HepG2 (cell line): Measurements from ENCODE around the gene CDC25C. TPM values are rescaled to one million over a fixed set of nuclear protein-coding genes. Genes with fewer than 3 reads are reported as not detected.

Source experiments
- CENPT ChIP-seq: sonication (generic); formaldehyde crosslinking; IDR thresholded peaks from 2 replicates; pipeline ENCODE4 v1.8.0; 2022; ENCODE audit warnings: low read depth, mild to moderate bottlenecking, moderate library complexity, missing genetic modification reagents
- KAT8 ChIP-seq: IDR thresholded peaks from 2 replicates; pipeline ENCODE4 v1.6.1; 2016; ENCODE audit warnings: missing genetic modification reagents, missing compliant biosample characterization
- KDM3A ChIP-seq: IDR thresholded peaks from 2 replicates; pipeline ENCODE4 v1.6.1; 2018; ENCODE audit warnings: low read depth, missing compliant biosample characterization
- NFE2L2 ChIP-seq: fragments of 150-350 bp; IDR thresholded peaks from 2 replicates; pipeline ENCODE4 v1.6.1; 2014; ENCODE audit warnings: low read length
- POLR2G ChIP-seq: fragments of 200-400 bp; formaldehyde crosslinking; IDR thresholded peaks from 2 replicates; pipeline ENCODE4 v1.6.1; 2018; ENCODE audit warnings: mild to moderate bottlenecking, low read depth, low read length, moderate library complexity
- RBM22 ChIP-seq: fragments of 200-400 bp; formaldehyde crosslinking; optimal IDR thresholded peaks from 2 replicates; pipeline ENCODE3; 2017; ENCODE audit warnings: mild to moderate bottlenecking, low read length, moderate library complexity
- RELA ChIP-seq: sonication (generic); formaldehyde crosslinking; IDR thresholded peaks from 2 replicates; pipeline ENCODE4 v1.4.0; 2020; ENCODE audit warnings: missing genetic modification reagents
- SKI ChIP-seq: fragments of 450-650 bp; IDR thresholded peaks from one replicate; pipeline ENCODE4 v1.6.1; 2018; ENCODE audit warnings: mild to moderate bottlenecking; ENCODE audit not compliant: partially characterized antibody
- SP1 ChIP-seq, 2 experiments: fragments of 450-650 bp in 1 of 2; sonication (generic) in 1 of 2; formaldehyde crosslinking in 1 of 2; IDR thresholded peaks; 2 replicates each; pipeline versions ENCODE4 v1.4.0 to v1.6.1; 2016 to 2020; ENCODE audit warnings: missing genetic modification reagents in 1 of 2
- TBX3 ChIP-seq: fragments of 450-650 bp; IDR thresholded peaks from 2 replicates; pipeline ENCODE4 v1.6.1; 2017; ENCODE audit warnings: antibody characterized with exemption, mild to moderate bottlenecking, inconsistent platforms, borderline replicate concordance
- THAP7 ChIP-seq: sonication (generic); formaldehyde crosslinking; IDR thresholded peaks from 2 replicates; pipeline ENCODE4 v1.8.1; 2023; ENCODE audit warnings: mild to moderate bottlenecking, missing genetic modification reagents
- ZBTB42 ChIP-seq: sonication (generic); formaldehyde crosslinking; IDR thresholded peaks from 2 replicates; pipeline ENCODE4 v1.5.0; 2020; ENCODE audit warnings: mild to moderate bottlenecking, missing genetic modification reagents
- ZBTB49 ChIP-seq: sonication (generic); formaldehyde crosslinking; IDR thresholded peaks from 2 replicates; pipeline ENCODE4 v1.4.0; 2020; ENCODE audit warnings: missing genetic modification reagents, borderline replicate concordance
- ZNF772 ChIP-seq: sonication (generic); formaldehyde crosslinking; IDR thresholded peaks from 2 replicates; pipeline ENCODE4 v1.5.0; 2020; ENCODE audit warnings: mild to moderate bottlenecking, missing genetic modification reagents
- ZSCAN22 ChIP-seq: sonication (generic); formaldehyde crosslinking; IDR thresholded peaks from 2 replicates; pipeline ENCODE4 v1.4.0; 2020; ENCODE audit warnings: mild to moderate bottlenecking, missing genetic modification reagents
- polyA plus RNA-seq, 8 experiments: library from polyadenylated mRNA; depleted of rRNA in 3 of 8; stranded (reverse) in 7 of 8; unstranded in 1 of 8; fragments of >200 nt; fragmentation: Illumina TruSeq in 4 of 8; extraction: Trizol in 4 of 8; gene quantifications; 2 replicates each; pipeline versions ENCODE4 v1.2.1 to v1.2.3, GENCODE V29; 2011 to 2016; ENCODE audit warnings: low read depth in 4 of 8, missing spikeins in 1 of 8, mixed read lengths in 1 of 8; ENCODE audit not compliant: insufficient read depth in 1 of 8
- total RNA-seq, 5 experiments: library from RNA; depleted of rRNA; stranded (reverse); fragments of >200 nt; fragmentation: Illumina TruSeq; extraction: Trizol; gene quantifications; 2 replicates each; pipeline ENCODE4 v1.2.3, GENCODE V29; 2016; ENCODE audit warnings: low read depth in 1 of 5
- TF ChIP-seq, protein P1 (sequence below): sonication (generic); formaldehyde crosslinking; IDR thresholded peaks from 2 replicates; pipeline ENCODE4 v1.5.1; 2020; ENCODE audit warnings: mild to moderate bottlenecking, missing genetic modification reagents, borderline replicate concordance
- TF ChIP-seq, protein P2 (sequence below): sonication (generic); formaldehyde crosslinking; IDR thresholded peaks from 2 replicates; pipeline ENCODE4 v1.8.0; 2022; ENCODE audit warnings: missing genetic modification reagents, mild to moderate bottlenecking, borderline replicate concordance

Gene CDC25C
- total and polyA plus RNA-seq, 2 of the 13 experiments (the other 11 are each of a cell fraction or from before 2014, with no cell fraction given), result 17.7 to 27.6 TPM

DNA sequence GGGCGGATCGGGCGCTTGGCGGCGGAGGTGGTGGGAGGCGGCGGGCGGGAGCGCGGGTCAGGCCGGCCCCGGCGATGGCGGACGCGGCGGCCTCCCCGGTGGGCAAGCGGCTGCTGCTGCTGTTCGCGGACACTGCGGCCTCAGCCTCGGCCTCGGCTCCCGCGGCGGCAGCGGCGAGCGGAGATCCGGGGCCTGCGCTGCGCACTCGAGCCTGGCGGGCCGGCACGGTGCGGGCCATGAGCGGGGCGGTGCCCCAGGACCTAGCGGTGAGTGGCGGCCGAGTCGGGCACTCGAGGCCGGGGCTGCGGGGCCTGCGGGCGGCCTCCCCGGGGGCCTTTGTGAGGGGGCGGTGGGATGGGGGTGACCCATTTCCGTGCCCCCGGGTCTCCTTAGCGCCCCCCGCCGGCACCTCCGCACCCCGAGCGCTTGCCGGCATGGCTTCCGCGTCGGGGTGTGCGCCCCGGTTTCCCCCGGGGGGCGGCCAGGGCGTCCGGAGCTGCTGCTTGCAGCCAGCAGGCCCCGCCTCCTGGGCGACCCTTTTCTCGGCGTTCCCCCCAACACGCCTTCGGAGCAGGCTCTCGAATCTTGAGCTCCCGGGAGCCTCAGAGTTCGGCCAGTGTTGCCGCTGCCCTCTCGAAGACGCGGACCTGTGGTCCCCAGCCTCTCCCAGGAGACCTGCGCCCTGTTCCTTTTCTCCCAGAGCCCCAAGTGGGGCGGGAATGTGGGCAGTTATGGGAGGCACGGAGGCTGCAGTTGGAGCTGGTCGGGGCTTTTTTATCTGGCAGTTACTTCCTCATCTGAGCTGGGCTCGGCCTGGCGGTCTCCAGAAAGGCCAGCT lies 21.3 kb upstream of the CDC25C start (continued):
- TF ChIP-seq ZBTB42 (no peak), NFE2L2 (no peak), THAP7 (CRISPR knock-in tag) (no peak), KDM3A (CRISPR knock-in tag) (no peak), ZBTB49 (no peak), SP1 (IDR thresholded peaks at IDR 0.05) (no peak), SP1 (CRISPR knock-in tag; IDR thresholded peaks at IDR 0.05) (no peak), SKI (no peak), CENPT (no peak), TBX3 (no peak), RELA (CRISPR knock-in tag) (no peak), KAT8 (no peak), POLR2G (0 out of 2 replicates have a peak, but pooled peaks have one; percentile 52), ZSCAN22 (CRISPR knock-in tag) (no peak), ZNF772 (CRISPR knock-in tag) (no peak), RBM22 (no peak)
- TF ChIP-seq, protein P1, sequence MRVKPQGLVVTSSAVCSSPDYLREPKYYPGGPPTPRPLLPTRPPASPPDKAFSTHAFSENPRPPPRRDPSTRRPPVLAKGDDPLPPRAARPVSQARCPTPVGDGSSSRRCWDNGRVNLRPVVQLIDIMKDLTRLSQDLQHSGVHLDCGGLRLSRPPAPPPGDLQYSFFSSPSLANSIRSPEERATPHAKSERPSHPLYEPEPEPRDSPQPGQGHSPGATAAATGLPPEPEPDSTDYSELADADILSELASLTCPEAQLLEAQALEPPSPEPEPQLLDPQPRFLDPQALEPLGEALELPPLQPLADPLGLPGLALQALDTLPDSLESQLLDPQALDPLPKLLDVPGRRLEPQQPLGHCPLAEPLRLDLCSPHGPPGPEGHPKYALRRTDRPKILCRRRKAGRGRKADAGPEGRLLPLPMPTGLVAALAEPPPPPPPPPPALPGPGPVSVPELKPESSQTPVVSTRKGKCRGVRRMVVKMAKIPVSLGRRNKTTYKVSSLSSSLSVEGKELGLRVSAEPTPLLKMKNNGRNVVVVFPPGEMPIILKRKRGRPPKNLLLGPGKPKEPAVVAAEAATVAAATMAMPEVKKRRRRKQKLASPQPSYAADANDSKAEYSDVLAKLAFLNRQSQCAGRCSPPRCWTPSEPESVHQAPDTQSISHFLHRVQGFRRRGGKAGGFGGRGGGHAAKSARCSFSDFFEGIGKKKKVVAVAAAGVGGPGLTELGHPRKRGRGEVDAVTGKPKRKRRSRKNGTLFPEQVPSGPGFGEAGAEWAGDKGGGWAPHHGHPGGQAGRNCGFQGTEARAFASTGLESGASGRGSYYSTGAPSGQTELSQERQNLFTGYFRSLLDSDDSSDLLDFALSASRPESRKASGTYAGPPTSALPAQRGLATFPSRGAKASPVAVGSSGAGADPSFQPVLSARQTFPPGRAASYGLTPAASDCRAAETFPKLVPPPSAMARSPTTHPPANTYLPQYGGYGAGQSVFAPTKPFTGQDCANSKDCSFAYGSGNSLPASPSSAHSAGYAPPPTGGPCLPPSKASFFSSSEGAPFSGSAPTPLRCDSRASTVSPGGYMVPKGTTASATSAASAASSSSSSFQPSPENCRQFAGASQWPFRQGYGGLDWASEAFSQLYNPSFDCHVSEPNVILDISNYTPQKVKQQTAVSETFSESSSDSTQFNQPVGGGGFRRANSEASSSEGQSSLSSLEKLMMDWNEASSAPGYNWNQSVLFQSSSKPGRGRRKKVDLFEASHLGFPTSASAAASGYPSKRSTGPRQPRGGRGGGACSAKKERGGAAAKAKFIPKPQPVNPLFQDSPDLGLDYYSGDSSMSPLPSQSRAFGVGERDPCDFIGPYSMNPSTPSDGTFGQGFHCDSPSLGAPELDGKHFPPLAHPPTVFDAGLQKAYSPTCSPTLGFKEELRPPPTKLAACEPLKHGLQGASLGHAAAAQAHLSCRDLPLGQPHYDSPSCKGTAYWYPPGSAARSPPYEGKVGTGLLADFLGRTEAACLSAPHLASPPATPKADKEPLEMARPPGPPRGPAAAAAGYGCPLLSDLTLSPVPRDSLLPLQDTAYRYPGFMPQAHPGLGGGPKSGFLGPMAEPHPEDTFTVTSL (CRISPR knock-in tag), result no peak; the same call in 1 of the 2 replicates
- TF ChIP-seq, protein P2, sequence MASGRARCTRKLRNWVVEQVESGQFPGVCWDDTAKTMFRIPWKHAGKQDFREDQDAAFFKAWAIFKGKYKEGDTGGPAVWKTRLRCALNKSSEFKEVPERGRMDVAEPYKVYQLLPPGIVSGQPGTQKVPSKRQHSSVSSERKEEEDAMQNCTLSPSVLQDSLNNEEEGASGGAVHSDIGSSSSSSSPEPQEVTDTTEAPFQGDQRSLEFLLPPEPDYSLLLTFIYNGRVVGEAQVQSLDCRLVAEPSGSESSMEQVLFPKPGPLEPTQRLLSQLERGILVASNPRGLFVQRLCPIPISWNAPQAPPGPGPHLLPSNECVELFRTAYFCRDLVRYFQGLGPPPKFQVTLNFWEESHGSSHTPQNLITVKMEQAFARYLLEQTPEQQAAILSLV, result 0 out of 2 replicates have a peak, but pooled peaks have one; percentile 13
